BE2C (cell line): ENCODE data around the gene MARK3.

ENCODE experiments used
- DNase-seq: peaks from one replicate; pipeline ENCODE4 v3.0.0-alpha.2; 2020
- H3K27me3 ChIP-seq: fragments of 250-450 bp; sonication (Bioruptor Pico); 2 replicates; pipeline ENCODE4 v1.5.1; 2020; ENCODE audit warnings: mild to moderate bottlenecking
- H3K36me3 ChIP-seq: fragments of 250-450 bp; sonication (Bioruptor Pico); 2 replicates; pipeline ENCODE4 v1.5.1; 2020; ENCODE audit warnings: mild to moderate bottlenecking
- H3K4me1 ChIP-seq: fragments of 250-450 bp; sonication (Bioruptor Pico); 2 replicates; pipeline ENCODE4 v1.5.1; 2020
- H3K4me3 ChIP-seq: 2 replicates; pipeline ENCODE4 v1.5.1; 2011; ENCODE audit warnings: low read depth, low read length
- H3K9me3 ChIP-seq: fragments of 250-450 bp; sonication (Bioruptor Pico); 2 replicates; pipeline ENCODE4 v1.5.1; 2020
- CTCF ChIP-seq: IDR thresholded peaks from 2 replicates; pipeline ENCODE4 v1.5.1; 2012; ENCODE audit warnings: mild to moderate bottlenecking, low read depth, low read length

Gene MARK3

GRCh38 chr14:103536693-103537092 lies 151.5 kb downstream of the MARK3 start:
- TF ChIP-seq CTCF: no peak
- Histone ChIP-seq H3K9me3 (no peaks in the 10 kb centered on the region), H3K4me1 (peaks cover 7% of the 10 kb centered on the region), H3K36me3 (peaks cover 41% of the 10 kb centered on the region), H3K27me3 (no peaks in the 10 kb centered on the region), H3K4me3 (no peak overlapping the region)
- DNase-seq: no peak

DNA sequence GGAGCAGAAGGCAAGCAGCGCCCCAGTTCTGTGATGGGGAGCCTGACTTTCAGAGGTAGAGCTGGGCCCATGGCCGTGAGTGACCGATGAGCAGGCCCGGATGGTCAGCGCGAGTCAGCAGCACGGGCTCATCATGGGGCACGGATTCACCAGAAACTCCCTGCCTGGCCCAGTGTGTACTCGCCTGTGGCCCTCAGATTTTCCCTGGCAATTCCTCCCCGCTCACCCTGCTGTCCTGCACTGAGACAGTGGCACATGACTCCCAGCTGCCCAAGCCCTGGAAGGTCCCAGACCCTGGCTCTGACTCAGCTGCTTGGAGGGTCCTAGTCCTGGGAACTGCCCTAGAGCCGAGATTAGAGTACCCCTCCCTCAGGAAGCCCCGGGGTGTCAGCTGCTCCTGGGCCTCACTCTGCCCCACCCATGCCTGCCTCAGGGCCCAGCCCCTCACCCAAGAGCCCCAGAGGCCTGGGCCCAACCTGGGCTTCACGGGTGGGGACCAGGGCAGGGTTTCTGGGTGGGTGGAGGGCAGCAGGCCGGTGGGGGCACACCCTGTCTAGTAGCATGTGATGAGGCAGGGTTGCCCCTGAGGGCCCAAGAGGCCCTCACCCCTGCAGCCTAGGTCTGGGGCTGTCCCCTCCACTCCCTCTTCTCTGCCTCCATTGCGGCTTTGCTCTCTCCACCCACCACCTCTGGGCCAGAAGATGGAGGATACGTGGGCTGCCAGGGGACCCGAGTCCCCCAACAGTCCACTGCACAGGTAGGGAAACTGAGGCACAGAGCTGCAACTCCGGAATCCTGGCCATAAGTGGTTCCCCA lies 152.2 kb downstream of the MARK3 start:
- no peaks in the 10 kb centered on the region for H3K9me3 ChIP-seq
- peaks cover 36% of the 10 kb centered on the region for H3K36me3 ChIP-seq
- TF ChIP-seq CTCF: no peak
- no peak overlapping the region for H3K4me3 ChIP-seq
- H3K27me3 ChIP-seq: no peaks in the 10 kb centered on the region
- DNase-seq: no peak
- peaks cover 7% of the 10 kb centered on the region for H3K4me1 ChIP-seq

DNA sequence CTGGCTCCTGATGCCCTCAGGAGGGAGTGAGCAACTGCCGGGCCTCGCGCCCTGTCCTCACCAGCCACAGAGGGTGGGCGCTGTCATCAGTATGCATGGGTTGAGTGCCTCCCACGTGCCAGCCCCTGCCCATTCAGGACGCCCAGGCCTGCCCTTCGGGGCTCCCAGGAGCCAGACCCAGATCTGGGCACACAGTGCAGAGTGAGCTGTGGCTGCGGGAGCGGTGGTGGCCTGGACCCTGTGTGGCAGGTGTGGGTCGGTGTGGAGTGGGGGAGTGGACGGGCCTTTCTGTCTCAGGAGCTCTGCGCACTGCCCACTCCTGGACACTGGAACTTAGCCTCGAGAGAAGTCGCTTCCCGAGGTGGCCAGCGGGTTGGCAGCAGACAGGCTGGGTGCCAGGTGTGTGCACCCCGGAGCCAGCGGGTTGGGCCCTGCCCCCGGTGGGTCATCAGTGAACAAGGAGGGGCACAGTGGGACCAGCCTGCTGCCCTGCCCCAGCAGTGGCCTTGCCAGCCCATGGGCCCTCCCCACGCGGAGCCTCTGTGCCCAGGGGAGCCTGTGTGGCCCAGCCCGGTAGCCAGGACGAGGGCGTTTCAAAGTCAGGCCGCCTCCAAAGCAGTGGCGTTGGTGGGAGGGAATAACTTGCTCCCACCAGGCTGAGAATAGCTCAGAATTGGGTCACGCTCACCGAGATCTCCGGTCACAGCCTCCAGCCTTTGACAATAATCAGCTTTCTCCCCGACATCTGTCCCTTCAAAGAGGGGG lies 153.3 kb downstream of the MARK3 start:
- Histone ChIP-seq H3K27me3 (no peaks in the 10 kb centered on the region), H3K4me3 (no peak overlapping the region), H3K9me3 (no peaks in the 10 kb centered on the region), H3K4me1 (peaks cover 16% of the 10 kb centered on the region), H3K36me3 (peaks cover 25% of the 10 kb centered on the region)
- no peak for DNase-seq
- no peak for TF ChIP-seq CTCF

GRCh38 chr14:103539056-103539825 lies 154.0 kb downstream of the MARK3 start:
- TF ChIP-seq CTCF: no peak
- Histone ChIP-seq H3K4me3 (no peak overlapping the region), H3K4me1 (peaks cover 24% of the 10 kb centered on the region), H3K36me3 (peaks cover 18% of the 10 kb centered on the region), H3K9me3 (no peaks in the 10 kb centered on the region), H3K27me3 (no peaks in the 10 kb centered on the region)
- no peak for DNase-seq

DNA sequence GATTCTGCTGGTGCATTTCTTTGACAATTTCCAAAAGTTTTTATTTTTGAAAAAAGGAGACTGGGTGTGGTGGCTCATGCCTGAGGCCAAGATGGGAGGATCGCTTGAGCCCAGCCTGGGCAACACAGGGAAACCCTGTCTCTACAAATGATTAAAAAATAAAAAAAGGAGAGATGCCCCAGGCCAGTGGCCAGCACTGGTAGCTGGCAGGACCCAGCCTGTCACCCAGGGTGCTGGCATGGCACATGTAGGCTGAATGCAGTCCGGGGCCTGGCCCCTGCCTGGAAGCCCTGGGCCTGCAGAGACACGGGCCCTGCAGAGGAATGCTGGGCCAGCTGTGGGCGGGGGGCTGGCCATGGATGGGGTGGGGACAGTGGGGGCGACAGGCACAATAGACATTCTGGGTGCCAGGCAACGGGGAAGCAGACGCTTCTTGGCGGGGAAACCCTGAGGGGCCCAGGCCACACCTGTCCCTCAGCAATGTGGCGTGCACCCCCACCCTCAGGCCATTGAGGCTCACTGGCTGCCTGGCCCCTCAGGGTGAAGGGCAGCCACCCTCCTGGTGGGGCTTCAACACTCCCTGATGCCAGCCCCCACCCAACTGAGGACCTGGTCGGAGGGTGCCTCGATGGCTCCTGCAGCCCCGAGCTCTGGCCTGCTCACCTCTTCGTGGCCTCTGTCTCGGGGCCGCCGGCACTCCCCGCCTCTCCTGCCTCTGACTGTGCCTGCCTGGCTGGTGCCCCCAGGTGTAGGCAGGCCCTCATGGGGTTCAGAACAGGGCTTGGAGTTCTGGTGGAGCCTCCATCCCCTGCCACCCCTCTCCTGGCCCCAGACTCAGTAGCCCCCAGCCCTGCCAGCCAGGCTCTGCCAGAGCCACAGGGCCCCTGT lies 155.8 kb downstream of the MARK3 start:
- H3K9me3 ChIP-seq: no peaks in the 10 kb centered on the region
- no peaks in the 10 kb centered on the region for H3K27me3 ChIP-seq
- peaks cover 5% of the 10 kb centered on the region; the same call in 1 of the 2 replicates for H3K36me3 ChIP-seq
- no peak for DNase-seq
- no peak for TF ChIP-seq CTCF
- no peak overlapping the region for H3K4me3 ChIP-seq
- H3K4me1 ChIP-seq: peaks cover 29% of the 10 kb centered on the region
